ENCODE data around the gene MBNL2. TPM values are rescaled to one million over a fixed set of nuclear protein-coding genes. Genes with fewer than 3 reads are reported as not detected.

The MBNL2 gene
- total and polyA plus RNA-seq, 2 of the 4 experiments (the other 2 are of a cell fraction) = 26.9 to 103 TPM

- TF ChIP-seq ELK1 (IDR thresholded peaks at IDR 0.05; ENCODE audit: borderline replicate concordance, low read depth, low read length) (no peak), NFE2L2 (IDR thresholded peaks at IDR 0.05; ENCODE audit: low read depth, low read length) (no peak), RFX5 (IDR thresholded peaks at IDR 0.05; ENCODE audit: low read depth, low read length) (no peak)
These were observed 1.8 kb downstream of the MBNL2 start (continued) for GRCh38 chr13:97223711-97224541.

Measured in IMR-90 (cell line).